Measurements from ENCODE around the gene UGT1A3. TPM values are rescaled to one million over a fixed set of nuclear protein-coding genes. Genes with fewer than 3 reads are reported as not detected.
"Not testable (repeated sequence)": the region's sequence is repeated elsewhere in the genome, so short reads cannot be mapped to it uniquely, and the experiment has no call there.

UGT1A3 gene
- total RNA-seq, 1 donor from 2014 or later, result not detected

DNA sequence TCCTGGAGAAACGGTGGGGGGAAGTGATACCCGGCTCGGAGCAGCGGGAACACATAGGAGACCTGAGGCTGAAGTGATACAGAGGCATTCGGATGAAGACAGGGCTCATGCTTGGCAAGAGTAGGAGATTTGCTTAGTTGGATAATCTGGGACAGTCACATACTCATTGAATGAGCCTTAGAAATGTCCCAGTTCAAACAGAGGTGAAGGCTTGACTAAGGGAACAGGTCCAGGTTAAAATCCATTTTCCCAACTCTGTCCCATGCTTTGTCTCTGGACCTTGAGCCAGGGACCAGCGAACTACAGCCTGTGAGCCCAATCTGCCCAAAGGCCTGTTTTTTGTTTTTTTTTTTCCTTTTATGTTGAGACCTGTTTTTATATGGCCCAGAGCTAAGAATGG lies 34.9 kb upstream of the UGT1A3 start:
- Mint-ChIP-seq H3K9me3 (no peaks in the 10 kb centered on the region), H3K27me3 (ENCODE audit: low read depth) (peaks cover 23% of the 10 kb centered on the region), H3K4me1 (ENCODE audit: low read depth) (no peaks in the 10 kb centered on the region), H3K36me3 (ENCODE audit: low read depth) (no peaks in the 10 kb centered on the region), H3K27ac (no peak overlapping the region), H3K4me3 (ENCODE audit: low read depth) (no peak overlapping the region)
- DNase-seq (ENCODE audit: low spot score), result no peak
- intact Hi-C loops (cut with micrococcal nuclease), result no loop called here

DNA sequence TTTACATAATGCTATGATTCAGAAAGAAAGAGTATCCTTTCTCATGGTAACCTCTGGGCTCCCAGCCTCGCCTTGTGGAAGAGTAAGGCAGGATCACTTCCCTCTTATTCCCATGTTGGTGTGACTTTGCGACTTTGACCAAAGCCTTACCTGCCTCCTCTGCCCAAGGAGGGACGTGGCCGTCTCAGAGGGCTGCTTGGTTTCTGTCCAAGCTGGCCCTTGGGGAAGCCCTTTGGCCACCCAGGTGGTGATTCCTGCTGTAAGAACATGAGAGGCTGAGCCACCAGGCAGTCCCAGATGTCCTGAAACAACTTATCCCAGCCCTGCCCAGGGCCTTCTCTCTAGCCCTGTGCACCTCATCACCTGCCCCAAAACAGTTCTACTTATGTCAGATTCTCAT lies 30.1 kb upstream of the UGT1A3 start:
- Mint-ChIP-seq H3K27me3 (ENCODE audit: low read depth) (peaks cover 19% of the 10 kb centered on the region), H3K27ac (no peak overlapping the region), H3K9me3 (no peaks in the 10 kb centered on the region), H3K4me3 (ENCODE audit: low read depth) (no peak overlapping the region), H3K36me3 (ENCODE audit: low read depth) (no peaks in the 10 kb centered on the region), H3K4me1 (ENCODE audit: low read depth) (no peaks in the 10 kb centered on the region)
- no peak for DNase-seq (ENCODE audit: low spot score)
- intact Hi-C loops (cut with micrococcal nuclease), result no loop called here

GRCh38 chr2:233699424-233700027 lies 29.3 kb upstream of the UGT1A3 start:
- intact Hi-C loops (cut with micrococcal nuclease), result no loop called here
- no peak overlapping the region for H3K27ac Mint-ChIP-seq
- no peaks in the 10 kb centered on the region for H3K36me3 Mint-ChIP-seq (ENCODE audit: low read depth)
- DNase-seq (ENCODE audit: low spot score), result no peak
- no peaks in the 10 kb centered on the region for H3K9me3 Mint-ChIP-seq
- no peak overlapping the region for H3K4me3 Mint-ChIP-seq (ENCODE audit: low read depth)
- H3K27me3 Mint-ChIP-seq (ENCODE audit: low read depth), result peaks cover 22% of the 10 kb centered on the region
- H3K4me1 Mint-ChIP-seq (ENCODE audit: low read depth), result no peaks in the 10 kb centered on the region

- intact Hi-C loops (cut with micrococcal nuclease), result no loop called here
- no peaks in the 10 kb centered on the region for H3K36me3 Mint-ChIP-seq (ENCODE audit: low read depth)
These were observed 28.7 kb upstream of the UGT1A3 start for GRCh38 chr2:233700028-233700635.

GRCh38 chr2:233700842-233701241 lies 28.0 kb upstream of the UGT1A3 start:
- intact Hi-C loops (cut with micrococcal nuclease), result not testable (repeated sequence)

More at GRCh38 chr2:233700028-233700635, 28.7 kb upstream of the UGT1A3 start:
- H3K27me3 Mint-ChIP-seq (ENCODE audit: low read depth), result peaks cover 22% of the 10 kb centered on the region
- no peak overlapping the region for H3K27ac Mint-ChIP-seq
- no peak overlapping the region for H3K4me3 Mint-ChIP-seq (ENCODE audit: low read depth)
- no peaks in the 10 kb centered on the region for H3K9me3 Mint-ChIP-seq
- no peak for DNase-seq (ENCODE audit: low spot score)
- no peaks in the 10 kb centered on the region for H3K4me1 Mint-ChIP-seq (ENCODE audit: low read depth)

DNA sequence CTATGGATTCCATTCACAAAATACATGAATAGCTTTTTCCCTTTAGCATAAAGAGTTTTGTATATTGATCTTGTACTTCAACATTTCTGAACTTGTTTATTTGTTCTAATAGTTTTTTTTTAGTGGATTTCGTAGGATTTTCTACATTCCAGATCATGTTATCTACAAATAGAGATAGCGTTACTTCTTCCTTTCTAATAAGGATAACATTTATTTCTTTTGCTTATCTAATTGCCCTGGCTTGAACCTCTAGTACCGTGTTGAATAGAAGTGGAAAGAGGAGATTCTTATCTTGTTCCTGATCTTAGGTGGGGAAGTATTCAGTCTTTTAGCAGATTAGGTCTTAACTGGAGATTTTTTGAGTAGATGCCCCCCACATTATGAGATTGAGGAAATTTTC lies 26.6 kb upstream of the UGT1A3 start:
- H3K27me3 Mint-ChIP-seq (ENCODE audit: low read depth), result peaks cover 9% of the 10 kb centered on the region
- H3K4me1 Mint-ChIP-seq (ENCODE audit: low read depth), result no peaks in the 10 kb centered on the region
- H3K4me3 Mint-ChIP-seq (ENCODE audit: low read depth), result no peak overlapping the region
- intact Hi-C loops (cut with micrococcal nuclease), result no loop called here
- no peaks in the 10 kb centered on the region for H3K9me3 Mint-ChIP-seq
- H3K27ac Mint-ChIP-seq, result no peak overlapping the region
- no peak for DNase-seq (ENCODE audit: low spot score)
- H3K36me3 Mint-ChIP-seq (ENCODE audit: low read depth), result no peaks in the 10 kb centered on the region

More at GRCh38 chr2:233700842-233701241, 28.0 kb upstream of the UGT1A3 start:
- H3K4me3 Mint-ChIP-seq (ENCODE audit: low read depth); H3K27ac Mint-ChIP-seq; H3K9me3 Mint-ChIP-seq; H3K4me1 Mint-ChIP-seq (ENCODE audit: low read depth); DNase-seq (ENCODE audit: low spot score); H3K36me3 Mint-ChIP-seq (ENCODE audit: low read depth): not testable (repeated sequence)
- peaks cover 18% of the 10 kb centered on the region for H3K27me3 Mint-ChIP-seq (ENCODE audit: low read depth)

DNA sequence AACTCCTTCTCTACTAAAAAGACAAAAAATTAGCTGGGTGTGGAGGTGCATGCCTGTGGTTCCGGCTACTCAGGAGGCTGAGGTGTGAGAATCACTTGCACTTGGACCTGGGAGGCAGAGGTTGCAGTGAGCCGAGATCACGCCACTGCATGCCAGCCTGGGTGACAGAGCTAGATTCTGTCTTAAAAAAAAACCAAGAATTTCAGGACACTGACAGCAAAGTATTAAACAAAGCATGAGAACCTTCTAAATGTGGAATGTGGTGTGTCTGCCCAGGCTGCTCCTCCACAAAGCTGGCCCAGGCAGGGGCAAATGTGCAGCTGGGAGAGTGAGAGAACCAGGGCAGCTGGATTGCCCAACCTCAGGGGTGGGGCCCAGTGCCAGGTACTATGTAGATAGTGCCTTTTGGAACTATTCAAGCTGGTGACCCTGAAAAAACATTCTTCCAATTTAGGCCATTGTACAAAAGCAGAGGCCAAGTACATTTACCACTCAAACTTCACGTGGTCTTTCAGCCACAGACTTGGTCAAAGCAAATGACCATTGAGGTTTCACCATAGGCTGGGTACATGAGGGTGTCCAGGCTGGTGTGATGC lies 22.8 kb upstream of the UGT1A3 start:
- intact Hi-C loops (cut with micrococcal nuclease), result no loop called here

GRCh38 chr2:233706720-233707119 lies 22.1 kb upstream of the UGT1A3 start:
- DNase-seq (ENCODE audit: low spot score), result no peak
- intact Hi-C loops (cut with micrococcal nuclease), result no loop called here
- Mint-ChIP-seq H3K9me3 (no peaks in the 10 kb centered on the region), H3K27ac (no peak overlapping the region), H3K36me3 (ENCODE audit: low read depth) (no peaks in the 10 kb centered on the region), H3K4me1 (ENCODE audit: low read depth) (no peaks in the 10 kb centered on the region), H3K27me3 (ENCODE audit: low read depth) (peaks cover 13% of the 10 kb centered on the region), H3K4me3 (ENCODE audit: low read depth) (no peak overlapping the region)

More for the DNA sequence above, 22.8 kb upstream of the UGT1A3 start:
- Mint-ChIP-seq H3K9me3 (no peaks in the 10 kb centered on the region), H3K36me3 (ENCODE audit: low read depth) (no peaks in the 10 kb centered on the region), H3K27ac (no peak overlapping the region), H3K4me1 (ENCODE audit: low read depth) (no peaks in the 10 kb centered on the region), H3K4me3 (ENCODE audit: low read depth) (no peak overlapping the region), H3K27me3 (ENCODE audit: low read depth) (peaks cover 14% of the 10 kb centered on the region)
- no peak for DNase-seq (ENCODE audit: low spot score)

DNA sequence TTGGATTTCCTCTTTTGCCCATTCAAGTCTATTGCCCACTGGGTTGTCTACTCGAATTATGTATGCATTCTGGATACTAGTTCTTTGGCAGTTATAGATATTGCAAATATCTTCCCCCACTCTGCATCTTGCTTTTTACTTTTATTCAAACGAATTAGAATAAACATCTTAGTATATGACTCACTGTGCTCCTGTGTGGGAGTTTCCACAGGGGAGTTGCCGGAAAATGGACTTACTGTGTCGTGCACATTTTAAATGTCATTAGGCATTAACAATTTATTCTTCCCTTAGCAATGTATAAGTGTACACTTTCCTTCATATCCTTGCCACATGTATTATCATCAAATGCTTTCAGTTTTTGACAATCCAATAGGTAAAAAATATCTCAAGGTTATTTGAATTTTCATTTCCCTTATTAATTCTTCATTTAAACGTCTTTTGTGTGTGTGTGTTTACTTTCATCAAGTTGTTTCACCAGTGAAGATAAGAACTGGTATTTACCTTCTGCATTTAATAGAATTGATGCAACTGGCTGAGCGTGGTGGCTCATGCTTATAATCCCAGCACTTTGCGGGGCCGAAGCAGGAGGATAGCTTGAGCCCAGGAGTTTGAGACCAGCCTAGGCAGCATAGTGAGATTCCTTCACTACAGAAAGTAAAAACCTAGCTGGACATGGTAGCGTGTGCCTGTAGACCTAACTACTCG lies 20.8 kb upstream of the UGT1A3 start:
- no peak for DNase-seq (ENCODE audit: low spot score)
- H3K9me3 Mint-ChIP-seq, result no peaks in the 10 kb centered on the region
- H3K4me3 Mint-ChIP-seq (ENCODE audit: low read depth), result no peak overlapping the region
- H3K27ac Mint-ChIP-seq, result no peak overlapping the region
- H3K36me3 Mint-ChIP-seq (ENCODE audit: low read depth), result no peaks in the 10 kb centered on the region
- intact Hi-C loops (cut with micrococcal nuclease), result no loop called here
- peaks cover 19% of the 10 kb centered on the region for H3K27me3 Mint-ChIP-seq (ENCODE audit: low read depth)
- H3K4me1 Mint-ChIP-seq (ENCODE audit: low read depth), result no peaks in the 10 kb centered on the region

GRCh38 chr2:233708942-233709341 lies 19.9 kb upstream of the UGT1A3 start:
- no peak for DNase-seq (ENCODE audit: low spot score)
- no peak overlapping the region for H3K27ac Mint-ChIP-seq
- intact Hi-C loops (cut with micrococcal nuclease), result no loop called here
- H3K9me3 Mint-ChIP-seq, result no peaks in the 10 kb centered on the region
- H3K4me1 Mint-ChIP-seq (ENCODE audit: low read depth), result peaks cover 2% of the 10 kb centered on the region
- H3K36me3 Mint-ChIP-seq (ENCODE audit: low read depth), result no peaks in the 10 kb centered on the region
- H3K27me3 Mint-ChIP-seq (ENCODE audit: low read depth), result peaks cover 19% of the 10 kb centered on the region
- no peak overlapping the region for H3K4me3 Mint-ChIP-seq (ENCODE audit: low read depth)

- Mint-ChIP-seq H3K9me3 (no peaks in the 10 kb centered on the region), H3K27me3 (ENCODE audit: low read depth) (peaks cover 18% of the 10 kb centered on the region), H3K36me3 (ENCODE audit: low read depth) (no peaks in the 10 kb centered on the region), H3K4me1 (ENCODE audit: low read depth) (peaks cover 5% of the 10 kb centered on the region), H3K27ac (no peak overlapping the region), H3K4me3 (ENCODE audit: low read depth) (no peak overlapping the region)
- intact Hi-C loops (cut with micrococcal nuclease), result no loop called here
- DNase-seq (ENCODE audit: low spot score), result peak; percentile 44
These were observed 17.4 kb upstream of the UGT1A3 start for GRCh38 chr2:233711312-233712008.

- Mint-ChIP-seq H3K4me3 (ENCODE audit: low read depth) (no peak within 1 kb of the TSS), H3K36me3 (ENCODE audit: low read depth) (no peaks in the 10 kb centered on the region), H3K4me1 (ENCODE audit: low read depth) (peaks cover 5% of the 10 kb centered on the region), H3K27me3 (ENCODE audit: low read depth) (peaks cover 13% of the 10 kb centered on the region), H3K27ac (no peak within 1 kb of the TSS), H3K9me3 (no peaks in the 10 kb centered on the region)
- DNase-seq (ENCODE audit: low spot score), result no peak
- intact Hi-C loops (cut with micrococcal nuclease), result no loop called here
These were observed 16.1 kb upstream of the UGT1A3 start, which contains the start of gene UGT1A5 for GRCh38 chr2:233712611-233713261. TSS of gene UGT1A5 (plus strand) at chr2:233712907. CDS start at chr2:233712992, 85 bp downstream.
